Measurements from ENCODE around the gene COX7A1. TPM values are rescaled to one million over a fixed set of nuclear protein-coding genes. Genes with fewer than 3 reads are reported as not detected.

COX7A1 gene
- total RNA-seq, 1 experiment from 2014 or later: 0.70 TPM

GRCh38 chr19:36139473-36140303 is 12.6 kb downstream of the COX7A1 start, which contains the start of gene CAPNS1 (continued):
- TF ChIP-seq, protein P1, sequence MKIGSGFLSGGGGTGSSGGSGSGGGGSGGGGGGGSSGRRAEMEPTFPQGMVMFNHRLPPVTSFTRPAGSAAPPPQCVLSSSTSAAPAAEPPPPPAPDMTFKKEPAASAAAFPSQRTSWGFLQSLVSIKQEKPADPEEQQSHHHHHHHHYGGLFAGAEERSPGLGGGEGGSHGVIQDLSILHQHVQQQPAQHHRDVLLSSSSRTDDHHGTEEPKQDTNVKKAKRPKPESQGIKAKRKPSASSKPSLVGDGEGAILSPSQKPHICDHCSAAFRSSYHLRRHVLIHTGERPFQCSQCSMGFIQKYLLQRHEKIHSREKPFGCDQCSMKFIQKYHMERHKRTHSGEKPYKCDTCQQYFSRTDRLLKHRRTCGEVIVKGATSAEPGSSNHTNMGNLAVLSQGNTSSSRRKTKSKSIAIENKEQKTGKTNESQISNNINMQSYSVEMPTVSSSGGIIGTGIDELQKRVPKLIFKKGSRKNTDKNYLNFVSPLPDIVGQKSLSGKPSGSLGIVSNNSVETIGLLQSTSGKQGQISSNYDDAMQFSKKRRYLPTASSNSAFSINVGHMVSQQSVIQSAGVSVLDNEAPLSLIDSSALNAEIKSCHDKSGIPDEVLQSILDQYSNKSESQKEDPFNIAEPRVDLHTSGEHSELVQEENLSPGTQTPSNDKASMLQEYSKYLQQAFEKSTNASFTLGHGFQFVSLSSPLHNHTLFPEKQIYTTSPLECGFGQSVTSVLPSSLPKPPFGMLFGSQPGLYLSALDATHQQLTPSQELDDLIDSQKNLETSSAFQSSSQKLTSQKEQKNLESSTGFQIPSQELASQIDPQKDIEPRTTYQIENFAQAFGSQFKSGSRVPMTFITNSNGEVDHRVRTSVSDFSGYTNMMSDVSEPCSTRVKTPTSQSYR (CRISPR knock-in tag; IDR thresholded peaks at IDR 0.05): peak; percentile 48; the same call in 1 of the 2 replicates
- TF ChIP-seq, protein P2, sequence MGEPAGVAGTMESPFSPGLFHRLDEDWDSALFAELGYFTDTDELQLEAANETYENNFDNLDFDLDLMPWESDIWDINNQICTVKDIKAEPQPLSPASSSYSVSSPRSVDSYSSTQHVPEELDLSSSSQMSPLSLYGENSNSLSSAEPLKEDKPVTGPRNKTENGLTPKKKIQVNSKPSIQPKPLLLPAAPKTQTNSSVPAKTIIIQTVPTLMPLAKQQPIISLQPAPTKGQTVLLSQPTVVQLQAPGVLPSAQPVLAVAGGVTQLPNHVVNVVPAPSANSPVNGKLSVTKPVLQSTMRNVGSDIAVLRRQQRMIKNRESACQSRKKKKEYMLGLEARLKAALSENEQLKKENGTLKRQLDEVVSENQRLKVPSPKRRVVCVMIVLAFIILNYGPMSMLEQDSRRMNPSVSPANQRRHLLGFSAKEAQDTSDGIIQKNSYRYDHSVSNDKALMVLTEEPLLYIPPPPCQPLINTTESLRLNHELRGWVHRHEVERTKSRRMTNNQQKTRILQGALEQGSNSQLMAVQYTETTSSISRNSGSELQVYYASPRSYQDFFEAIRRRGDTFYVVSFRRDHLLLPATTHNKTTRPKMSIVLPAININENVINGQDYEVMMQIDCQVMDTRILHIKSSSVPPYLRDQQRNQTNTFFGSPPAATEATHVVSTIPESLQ (CRISPR knock-in tag; IDR thresholded peaks at IDR 0.05): no peak
- TF ChIP-seq ZNF263 (CRISPR knock-in tag; IDR thresholded peaks at IDR 0.05; ENCODE audit: low read depth) (no peak), MYBL2 (CRISPR knock-in tag; IDR thresholded peaks at IDR 0.05) (peak; percentile 40), ZNF512 (CRISPR knock-in tag; IDR thresholded peaks at IDR 0.05; ENCODE audit: borderline replicate concordance) (no peak), NFE2L1 (CRISPR knock-in tag; IDR thresholded peaks at IDR 0.05) (no peak), NR3C1 (CRISPR knock-in tag; conservative IDR thresholded peaks at IDR 0.05; ENCODE audit: low read depth) (no peak), ZNF121 (CRISPR knock-in tag; IDR thresholded peaks at IDR 0.05) (peak; percentile 57; the same call in 1 of the 2 replicates), NFATC4 (CRISPR knock-in tag; IDR thresholded peaks at IDR 0.05) (no peak), IRF1 (CRISPR knock-in tag; IDR thresholded peaks at IDR 0.05) (peak; percentile 70), CREB1 (CRISPR knock-in tag; IDR thresholded peaks at IDR 0.05) (no peak)
- TF ChIP-seq, protein P3, sequence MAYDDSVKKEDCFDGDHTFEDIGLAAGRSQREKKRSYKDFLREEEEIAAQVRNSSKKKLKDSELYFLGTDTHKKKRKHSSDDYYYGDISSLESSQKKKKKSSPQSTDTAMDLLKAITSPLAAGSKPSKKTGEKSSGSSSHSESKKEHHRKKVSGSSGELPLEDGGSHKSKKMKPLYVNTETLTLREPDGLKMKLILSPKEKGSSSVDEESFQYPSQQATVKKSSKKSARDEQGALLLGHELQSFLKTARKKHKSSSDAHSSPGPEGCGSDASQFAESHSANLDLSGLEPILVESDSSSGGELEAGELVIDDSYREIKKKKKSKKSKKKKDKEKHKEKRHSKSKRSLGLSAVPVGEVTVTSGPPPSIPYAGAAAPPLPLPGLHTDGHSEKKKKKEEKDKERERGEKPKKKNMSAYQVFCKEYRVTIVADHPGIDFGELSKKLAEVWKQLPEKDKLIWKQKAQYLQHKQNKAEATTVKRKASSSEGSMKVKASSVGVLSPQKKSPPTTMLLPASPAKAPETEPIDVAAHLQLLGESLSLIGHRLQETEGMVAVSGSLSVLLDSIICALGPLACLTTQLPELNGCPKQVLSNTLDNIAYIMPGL (CRISPR knock-in tag; IDR thresholded peaks at IDR 0.05): no peak; the same call in 1 of the 2 replicates
- TF ChIP-seq, protein P4, sequence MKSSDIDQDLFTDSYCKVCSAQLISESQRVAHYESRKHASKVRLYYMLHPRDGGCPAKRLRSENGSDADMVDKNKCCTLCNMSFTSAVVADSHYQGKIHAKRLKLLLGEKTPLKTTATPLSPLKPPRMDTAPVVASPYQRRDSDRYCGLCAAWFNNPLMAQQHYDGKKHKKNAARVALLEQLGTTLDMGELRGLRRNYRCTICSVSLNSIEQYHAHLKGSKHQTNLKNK (CRISPR knock-in tag; IDR thresholded peaks at IDR 0.05): peak; percentile 44; the same call in 1 of the 2 replicates

DNA sequence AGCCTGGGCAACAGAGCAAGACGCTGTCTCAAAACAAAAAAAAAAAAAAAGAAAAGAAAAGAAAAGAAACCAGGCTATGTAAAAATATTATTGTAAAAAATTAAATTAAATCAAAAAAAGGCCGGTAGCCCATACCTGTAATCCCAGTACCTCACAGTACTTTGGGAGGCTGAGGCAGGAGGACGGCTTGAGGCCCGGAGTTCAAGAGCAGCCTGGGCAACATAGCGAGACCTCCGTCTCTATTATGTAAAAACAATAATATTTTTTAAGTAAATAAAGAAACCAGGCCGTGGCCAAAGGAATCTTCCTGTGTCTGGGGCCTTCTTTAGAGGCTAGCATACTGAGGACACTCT is 13.2 kb downstream of the COX7A1 start:
- H3K4me3 Mint-ChIP-seq: peak overlapping the region; percentile 99
- peak overlapping the region; percentile 87; the same call in 1 of the 2 replicates for H3K27ac Mint-ChIP-seq
- CTCF ChIA-PET: interaction anchor here (1.0 to 2.0 kb wide), 2 partner anchors 11 kb away, joined by 3 to 18 read pairs; no protein-coding TSS in a partner anchor
- DNase-seq (ENCODE audit: low spot score): no peak
- H3K4me1 Mint-ChIP-seq: peaks cover 14% of the 10 kb centered on the region
- no peak for TF ChIP-seq ZBTB21 (CRISPR knock-in tag; IDR thresholded peaks at IDR 0.05; ENCODE audit: borderline replicate concordance)
- TF ChIP-seq, protein P5, sequence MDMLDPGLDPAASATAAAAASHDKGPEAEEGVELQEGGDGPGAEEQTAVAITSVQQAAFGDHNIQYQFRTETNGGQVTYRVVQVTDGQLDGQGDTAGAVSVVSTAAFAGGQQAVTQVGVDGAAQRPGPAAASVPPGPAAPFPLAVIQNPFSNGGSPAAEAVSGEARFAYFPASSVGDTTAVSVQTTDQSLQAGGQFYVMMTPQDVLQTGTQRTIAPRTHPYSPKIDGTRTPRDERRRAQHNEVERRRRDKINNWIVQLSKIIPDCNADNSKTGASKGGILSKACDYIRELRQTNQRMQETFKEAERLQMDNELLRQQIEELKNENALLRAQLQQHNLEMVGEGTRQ (CRISPR knock-in tag; IDR thresholded peaks at IDR 0.05): no peak
- TF ChIP-seq GTF2I (CRISPR knock-in tag; conservative IDR thresholded peaks at IDR 0.05): no peak
- no peak for TF ChIP-seq JUN (CRISPR knock-in tag; IDR thresholded peaks at IDR 0.05)
- no peak for TF ChIP-seq HMGA2 (CRISPR knock-in tag; IDR thresholded peaks at IDR 0.05)
- TF ChIP-seq NR1H2 (CRISPR knock-in tag; IDR thresholded peaks at IDR 0.05): no peak
- TF ChIP-seq EMX1 (CRISPR knock-in tag; IDR thresholded peaks at IDR 0.05): no peak
- TF ChIP-seq ERG (CRISPR knock-in tag; IDR thresholded peaks at IDR 0.05): no peak
- TF ChIP-seq SMAD3 (CRISPR knock-in tag; IDR thresholded peaks at IDR 0.05; ENCODE audit: borderline replicate concordance): no peak
- no peak for TF ChIP-seq ATF2 (CRISPR knock-in tag; IDR thresholded peaks at IDR 0.05; ENCODE audit: borderline replicate concordance, low read depth)
- peaks cover 16% of the 10 kb centered on the region for H3K36me3 Mint-ChIP-seq
- POLR2A ChIA-PET: interaction anchor here (0.7 kb wide), 1 partner anchor 437 kb away, joined by 4 read pairs; no protein-coding TSS in a partner anchor
- no peak for ATAC-seq
- H3K9me3 Mint-ChIP-seq: no peaks in the 10 kb centered on the region
- H3K27me3 Mint-ChIP-seq (ENCODE audit: low read depth): peaks cover 8% of the 10 kb centered on the region
